GM15510 (cell line): ENCODE data around the gene LSP1.

Experiments used
- POLR2A ChIP-seq: IDR thresholded peaks from 3 replicates; pipeline ENCODE4 v1.6.1; 2011; ENCODE audit warnings: borderline replicate concordance; ENCODE audit not compliant: insufficient read length; ENCODE audit errors: extremely low read depth

LSP1 gene

DNA sequence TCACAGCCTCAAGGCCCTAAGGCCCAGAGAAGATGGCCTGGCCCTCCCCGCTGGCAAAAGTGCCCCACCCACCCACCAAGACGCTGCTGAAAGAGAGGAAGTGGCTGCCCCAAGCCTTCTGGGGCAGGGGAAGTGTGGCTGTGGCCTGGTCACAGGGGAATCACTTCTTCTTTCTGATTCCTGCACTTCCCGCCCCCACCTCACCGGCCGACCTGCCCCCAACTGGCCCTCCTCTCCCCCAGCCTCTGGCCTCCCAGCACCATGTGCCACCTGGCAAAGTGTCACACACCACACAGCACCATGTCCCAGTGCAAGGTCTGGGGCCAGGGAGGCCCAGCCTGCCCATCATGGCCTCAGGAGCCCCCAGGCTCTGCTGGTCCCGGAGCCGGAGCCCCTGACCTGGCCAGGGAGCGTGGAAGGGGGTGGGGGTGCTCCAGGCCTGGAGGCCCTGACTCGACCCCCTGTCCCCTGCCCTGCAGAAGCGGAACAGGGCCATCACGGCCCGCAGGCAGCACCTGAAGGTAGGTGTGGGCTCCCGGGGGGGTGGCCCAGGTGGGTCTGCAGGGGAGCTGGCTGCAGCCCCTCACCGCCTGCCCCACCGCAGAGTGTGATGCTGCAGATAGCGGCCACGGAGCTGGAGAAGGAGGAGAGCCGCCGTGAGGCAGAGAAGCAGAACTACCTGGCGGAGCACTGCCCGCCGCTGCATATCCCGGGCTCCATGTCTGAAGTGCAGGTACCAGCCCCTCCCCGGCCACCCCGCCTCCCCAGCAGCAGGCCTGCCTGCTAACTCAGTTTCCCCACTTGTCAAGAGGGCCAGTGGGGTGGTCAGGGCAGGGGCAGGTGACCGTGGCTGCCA is 12.7 kb upstream of the LSP1 start:
- TF ChIP-seq POLR2A = no peak

DNA sequence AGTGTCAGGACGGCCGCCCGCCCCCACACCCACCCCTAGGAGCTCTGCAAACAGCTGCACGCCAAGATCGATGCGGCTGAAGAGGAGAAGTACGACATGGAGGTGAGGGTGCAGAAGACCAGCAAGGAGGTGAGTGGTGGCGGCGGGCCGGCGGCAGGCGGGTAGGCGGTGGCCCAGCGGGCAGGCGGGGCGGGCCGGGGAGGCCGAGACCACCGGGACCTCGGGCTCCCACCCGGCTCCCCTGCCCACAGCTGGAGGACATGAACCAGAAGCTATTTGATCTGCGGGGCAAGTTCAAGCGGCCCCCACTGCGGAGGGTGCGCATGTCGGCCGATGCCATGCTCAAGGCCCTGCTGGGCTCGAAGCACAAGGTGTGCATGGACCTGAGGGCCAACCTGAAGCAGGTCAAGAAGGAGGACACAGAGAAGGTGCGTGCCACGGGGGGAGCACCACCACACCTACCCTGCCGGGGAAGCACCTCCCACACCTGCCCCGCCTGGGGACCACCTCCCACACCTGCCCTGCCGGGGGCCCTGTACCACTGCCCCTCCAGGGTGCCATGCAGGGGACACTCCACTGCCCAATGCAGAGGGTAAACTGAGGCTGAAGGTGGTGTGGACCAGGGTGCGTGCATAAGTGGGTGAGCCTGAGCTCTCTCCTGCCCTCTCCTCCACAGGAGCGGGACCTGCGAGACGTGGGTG is 12.0 kb upstream of the LSP1 start:
- TF ChIP-seq POLR2A = no peak

DNA sequence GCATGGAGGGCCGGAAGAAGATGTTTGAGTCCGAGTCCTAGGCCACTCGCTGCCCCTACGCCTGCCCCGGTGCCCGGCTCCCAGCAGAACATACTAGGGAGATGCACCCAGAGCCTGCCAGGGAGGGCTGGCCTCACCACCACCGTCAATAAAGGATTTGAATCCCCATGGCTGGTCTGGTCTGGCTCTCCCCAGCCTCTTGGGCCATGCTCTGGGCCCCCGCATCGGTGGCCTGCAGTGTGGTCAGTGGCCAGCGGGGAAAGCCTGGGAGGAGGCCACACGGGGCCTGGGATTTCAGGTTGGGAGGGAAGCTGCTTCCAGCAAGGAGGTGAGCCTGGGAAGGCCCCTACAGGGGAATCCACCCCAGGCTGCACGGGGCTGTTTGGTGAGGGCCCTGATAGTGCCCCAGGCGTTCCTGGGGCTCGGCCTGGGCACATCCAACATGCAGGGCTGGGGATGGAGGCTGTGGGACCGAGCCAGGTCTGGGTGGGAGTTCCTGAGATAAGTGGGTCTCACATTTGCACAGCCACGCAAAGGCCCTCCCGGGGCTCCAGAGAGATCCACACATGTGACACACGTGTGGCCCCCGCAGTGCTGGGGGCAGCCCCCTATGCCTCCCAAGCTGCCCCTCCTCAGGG is 11.3 kb upstream of the LSP1 start:
- TF ChIP-seq POLR2A = no peak

DNA sequence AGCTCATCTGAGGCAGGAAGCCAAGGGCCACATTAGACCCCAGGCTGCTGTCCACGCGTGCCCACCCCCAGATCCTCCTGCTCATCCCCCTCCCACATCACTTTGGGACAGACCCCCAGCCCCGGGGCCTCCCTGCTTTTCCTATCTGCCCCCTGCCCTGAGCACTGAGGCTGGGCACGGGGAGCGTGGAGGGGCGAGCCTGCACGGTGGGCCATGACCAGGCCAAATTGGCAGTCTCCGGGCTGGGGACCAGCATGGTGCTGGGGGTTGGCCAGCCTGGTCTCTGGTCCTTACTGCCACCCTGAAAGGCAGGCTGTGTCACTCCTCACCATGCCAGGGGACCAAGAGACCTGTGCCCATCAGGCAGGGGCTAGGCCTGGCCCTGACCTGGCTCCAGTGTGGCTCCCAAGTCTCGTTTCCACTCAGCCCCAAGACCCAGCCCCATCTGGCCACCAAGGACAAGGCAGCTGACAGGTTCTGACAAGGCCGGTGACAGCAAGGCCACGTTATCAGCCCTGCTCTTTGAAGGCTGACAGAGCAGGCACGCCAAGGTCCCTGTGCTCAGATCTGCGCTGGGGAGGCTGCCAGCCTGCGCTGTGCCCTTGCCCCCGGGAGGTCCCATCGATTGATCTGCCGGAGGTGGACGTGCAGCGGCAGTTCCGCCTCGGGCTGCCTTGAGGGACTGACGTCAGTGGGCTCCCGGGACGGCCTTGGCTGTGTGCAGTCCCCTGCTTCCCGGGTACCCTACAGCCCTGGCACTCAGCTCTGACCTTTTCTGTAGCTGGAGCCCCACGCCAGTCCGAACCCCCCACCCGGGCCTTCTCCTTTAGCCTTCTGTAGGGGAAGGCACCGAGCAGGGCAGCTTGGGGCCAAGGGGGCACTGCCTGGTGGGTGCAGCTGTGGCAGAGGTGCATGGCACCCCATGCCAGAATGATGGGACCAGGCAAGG is 10.5 kb upstream of the LSP1 start:
- no peak for TF ChIP-seq POLR2A

DNA sequence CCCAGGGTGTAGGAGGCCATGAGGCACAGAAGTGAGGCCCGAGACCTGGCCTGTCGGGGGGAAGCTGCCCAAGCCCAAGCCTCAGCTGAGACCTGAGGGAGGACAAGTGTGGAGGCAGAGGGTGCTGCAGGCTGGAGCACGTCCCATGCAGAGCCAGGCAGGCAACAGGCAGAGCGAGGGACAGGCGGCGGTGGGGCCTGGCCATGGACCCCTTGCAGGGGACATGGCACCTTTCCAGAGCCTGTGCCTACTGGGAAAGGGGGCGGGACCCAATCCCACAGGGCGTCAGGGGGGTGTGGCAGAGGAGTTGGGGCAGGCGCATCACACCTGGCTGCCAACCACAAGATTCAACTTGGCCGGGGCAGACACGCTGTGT is 9.8 kb upstream of the LSP1 start:
- TF ChIP-seq POLR2A = no peak

DNA sequence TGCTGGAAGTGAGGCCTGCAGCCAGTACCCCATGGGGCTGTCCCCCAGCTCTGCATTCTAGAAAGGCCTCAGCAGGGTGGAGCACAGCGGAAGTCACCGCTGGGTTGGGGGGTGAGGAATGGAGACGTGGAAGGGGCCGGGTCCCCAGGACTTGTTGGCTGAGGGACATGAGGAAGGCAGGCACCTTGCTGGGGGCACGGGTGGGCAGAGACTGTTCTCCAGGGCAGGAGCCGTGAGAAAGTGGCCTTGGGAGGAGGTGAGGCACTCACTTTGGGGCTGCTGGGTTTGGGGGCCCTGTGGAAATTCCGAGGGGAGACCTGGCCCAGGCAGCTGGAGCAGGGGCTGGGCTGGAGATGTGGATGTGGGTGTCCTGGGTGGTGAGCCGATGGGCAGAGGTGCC is 9.1 kb upstream of the LSP1 start:
- no peak for TF ChIP-seq POLR2A

DNA sequence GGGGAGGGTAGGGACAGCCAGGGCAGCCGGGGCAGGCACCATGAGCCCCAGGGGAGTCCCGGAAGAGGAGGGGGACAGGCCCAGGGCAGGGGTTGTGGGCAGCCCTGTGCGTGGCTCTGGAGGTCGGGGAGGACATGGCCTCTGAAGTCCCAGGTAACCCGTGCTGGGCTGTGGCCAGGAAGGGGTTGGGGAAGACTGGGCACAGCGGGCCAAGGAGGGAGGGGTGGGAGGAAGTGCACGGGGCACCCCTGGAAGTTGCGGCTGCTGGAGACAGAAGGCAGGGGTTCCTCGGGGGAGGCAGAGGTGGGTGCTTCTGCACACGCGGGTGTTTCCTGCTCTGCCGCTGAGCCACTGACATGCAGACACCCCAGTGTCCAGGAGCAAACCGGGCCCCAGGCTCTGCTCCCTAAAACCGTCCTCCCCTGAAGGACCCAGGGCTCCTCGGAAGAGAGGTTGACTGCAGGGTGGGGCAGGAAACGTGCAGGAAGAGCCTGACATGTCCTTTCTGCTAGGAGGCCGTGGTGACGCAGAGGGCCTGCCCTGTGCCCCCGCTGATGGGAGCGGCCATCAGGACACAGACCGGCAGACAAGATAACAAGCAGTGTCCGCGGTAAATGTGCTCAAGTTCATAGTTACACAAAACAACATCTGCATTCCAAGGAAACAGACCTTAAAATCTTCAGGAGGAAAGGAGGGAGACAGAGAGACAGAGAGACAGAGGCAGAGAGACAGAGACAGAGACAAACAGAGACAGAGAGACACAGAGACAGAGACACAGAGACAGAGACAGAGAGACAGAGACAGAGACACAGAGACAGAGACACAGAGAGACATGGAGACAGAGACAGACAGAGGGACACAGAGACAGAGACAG is 8.4 kb upstream of the LSP1 start:
- TF ChIP-seq POLR2A = no peak

DNA sequence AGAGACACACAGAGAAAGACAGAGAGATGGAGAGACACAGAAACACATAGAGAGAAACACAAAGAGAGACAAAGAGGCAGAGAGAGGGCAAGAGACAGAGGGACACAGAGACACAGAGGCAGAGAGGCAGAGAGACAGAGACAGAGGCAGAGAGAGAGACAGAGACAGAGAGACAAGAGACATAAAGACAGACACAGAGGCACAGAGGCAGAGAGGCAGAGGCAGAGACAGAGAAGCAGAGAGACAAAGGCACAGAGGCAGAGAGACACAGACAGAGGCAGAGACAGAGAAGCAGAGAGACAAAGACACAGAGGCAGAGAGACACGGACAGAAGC is 7.8 kb upstream of the LSP1 start:
- no peak for TF ChIP-seq POLR2A

DNA sequence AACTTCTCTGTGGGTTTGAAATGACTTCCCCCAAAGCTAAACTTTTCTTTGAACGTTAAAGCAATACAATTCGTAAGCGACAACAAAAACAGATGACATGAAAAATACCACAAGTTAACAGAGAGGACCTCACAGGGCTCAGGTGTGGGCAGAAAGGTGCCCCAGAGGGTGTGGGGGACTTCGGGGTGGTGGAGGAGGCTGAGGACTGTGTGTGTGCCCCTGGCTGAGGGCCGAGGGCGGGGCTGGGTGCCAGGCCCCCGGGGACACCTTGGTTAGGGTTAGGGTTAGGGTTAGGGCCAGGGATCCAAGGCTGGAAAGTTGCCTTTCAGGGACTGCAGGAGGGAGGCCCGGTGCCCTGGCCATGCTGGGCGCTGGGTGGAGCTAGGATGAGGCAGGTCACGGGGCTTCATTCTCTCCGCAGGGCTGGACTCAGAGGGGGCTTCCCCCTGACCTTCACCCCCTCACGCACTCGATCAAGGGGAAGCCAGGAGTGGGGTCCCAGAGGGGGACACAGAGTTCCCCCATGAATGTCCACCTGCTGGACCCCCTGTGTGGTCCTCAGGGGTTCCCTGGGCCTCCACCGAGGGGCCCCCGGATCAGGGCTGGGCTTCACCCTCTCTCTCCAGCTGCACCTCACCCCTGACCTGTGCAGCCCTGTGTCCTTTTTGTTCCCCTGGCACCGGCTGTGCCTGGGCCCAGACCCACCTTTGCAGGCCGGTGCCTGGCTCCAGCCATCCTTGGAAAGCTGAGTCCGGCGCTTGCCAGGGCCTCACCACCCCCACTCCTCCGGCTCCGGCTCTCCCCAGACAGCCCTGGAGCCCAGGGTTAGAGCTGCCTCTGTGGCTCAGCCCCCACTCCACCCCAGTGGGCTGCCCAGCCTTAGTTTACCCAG is 7.1 kb upstream of the LSP1 start:
- no peak for TF ChIP-seq POLR2A

DNA sequence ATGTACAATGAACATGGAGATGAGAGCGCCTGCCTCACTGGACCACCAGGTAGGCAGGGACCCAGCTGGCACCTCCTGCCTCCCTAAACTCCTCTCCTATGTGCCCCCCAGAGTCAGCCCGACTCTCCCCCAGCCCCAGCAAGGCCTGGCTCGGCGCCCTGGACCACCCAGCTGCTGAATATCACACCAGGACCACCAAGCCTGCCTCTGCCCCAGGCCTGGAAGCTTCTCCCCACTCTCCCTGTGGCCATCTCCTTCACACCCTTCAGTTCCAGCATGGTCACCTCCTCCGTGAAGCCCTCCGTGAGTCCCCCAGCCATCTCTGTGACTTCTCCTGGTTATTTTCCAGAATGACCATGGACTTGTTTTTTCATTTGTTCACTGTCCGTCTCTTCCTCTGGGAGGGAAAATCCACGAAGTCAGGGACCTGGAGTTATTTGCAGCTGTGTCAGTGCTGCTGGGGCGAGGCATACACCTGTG is 6.4 kb upstream of the LSP1 start:
- no peak for TF ChIP-seq POLR2A

DNA sequence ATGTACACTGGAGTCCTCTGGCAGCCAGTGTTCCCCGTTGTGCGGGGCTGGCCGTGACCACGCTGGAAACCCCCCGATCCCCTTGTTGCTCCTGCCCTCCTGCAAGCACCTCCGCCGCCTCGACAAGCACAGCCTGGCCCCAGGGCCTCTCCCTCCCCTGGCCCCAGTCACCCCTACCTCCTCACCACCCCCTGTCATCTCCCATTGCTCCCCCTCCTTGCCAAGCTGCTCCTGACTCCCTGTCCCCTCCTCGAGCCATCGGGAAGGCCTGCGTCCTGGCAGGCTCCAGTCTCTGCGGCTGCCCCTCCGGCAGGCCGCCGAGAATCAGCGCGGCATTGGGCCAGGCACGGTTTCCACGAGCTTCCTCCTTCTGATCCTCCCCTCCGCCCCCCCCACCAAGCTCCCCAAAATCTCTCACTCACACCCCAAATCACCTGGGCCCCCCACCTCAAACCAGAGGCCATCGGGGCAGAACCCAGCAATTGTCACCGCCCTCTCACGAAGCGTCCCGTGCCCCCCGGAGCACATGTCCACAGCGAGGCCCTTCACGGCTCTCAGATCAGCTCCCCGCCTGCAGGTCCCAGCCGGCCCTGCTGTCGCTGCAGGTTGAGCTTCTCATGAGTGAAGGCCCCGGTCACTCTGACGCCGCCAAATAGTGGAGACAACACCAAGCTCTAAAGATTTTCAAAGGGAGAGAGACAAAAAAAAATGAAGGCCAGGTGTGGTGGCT is 5.7 kb upstream of the LSP1 start:
- TF ChIP-seq POLR2A = no peak
